ENCODE results near the gene RCOR1. TPM values are rescaled to one million over a fixed set of nuclear protein-coding genes. Genes with fewer than 3 reads are reported as not detected.
"Not testable (repeated sequence)": the region's sequence is repeated elsewhere in the genome, so short reads cannot be mapped to it uniquely, and the experiment has no call there.

RCOR1 gene
- total and polyA plus RNA-seq, 7 experiments from 2014 or later, result 0.63 to 34.4 (median 19.6) TPM

GRCh38 chr14:102571478-102572042 is 20.9 kb upstream of the RCOR1 start:
- no peak overlapping the region for H3K4me3 Mint-ChIP-seq
- no peaks in the 10 kb centered on the region for H3K36me3 ChIP-seq (ENCODE audit: control insufficient read depth in 2 of 3, insufficient read depth in 3 of 3, low read length in 3 of 3)

DNA sequence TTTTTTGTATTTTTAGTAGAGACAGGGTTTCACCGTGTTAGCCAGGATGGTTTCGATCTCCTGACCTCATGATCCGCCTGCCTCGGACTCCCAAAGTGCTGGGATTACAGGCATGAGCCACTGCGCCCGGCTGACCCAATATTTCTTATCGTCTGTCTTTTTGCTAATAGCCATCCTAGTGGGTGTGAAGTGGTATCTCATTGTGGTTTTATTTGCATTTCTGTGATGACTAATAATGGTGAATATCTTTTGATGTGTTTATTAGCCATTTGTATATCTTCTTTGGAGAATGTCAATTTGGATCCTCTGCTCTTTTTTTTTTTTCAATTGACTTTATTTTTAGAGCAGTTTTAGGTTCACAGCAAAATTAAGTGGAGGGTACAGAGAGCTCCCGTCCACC is 19.3 kb upstream of the RCOR1 start:
- H3K36me3 Mint-ChIP-seq; H3K36me3 ChIP-seq (ENCODE audit: control insufficient read depth in 2 of 3, insufficient read depth in 3 of 3, low read length in 3 of 3); H3K4me1 ChIP-seq (ENCODE audit: control insufficient read depth in 2 of 2, insufficient read depth in 2 of 2, low read length in 2 of 2); POLR2A ChIA-PET; H3K27me3 ChIP-seq (ENCODE audit: control insufficient read depth in 2 of 2, insufficient read depth in 2 of 2, low read length in 2 of 2); H3K4me3 ChIP-seq (ENCODE audit: low read length); H3K9me3 ChIP-seq (ENCODE audit: control insufficient read depth in 2 of 3, low read length in 3 of 3); H3K27me3 Mint-ChIP-seq; H3K9me3 Mint-ChIP-seq; ATAC-seq; intact Hi-C loops (cut with micrococcal nuclease); H3K27ac ChIP-seq (ENCODE audit: low read depth, low read length); DNase-seq; CTCF ChIA-PET; H3K27ac Mint-ChIP-seq: not testable (repeated sequence)
- Mint-ChIP-seq H3K4me1 (peaks cover 8 to 18% (median 13%) of the 10 kb centered on the region in 7 donors), H3K4me3 (peak overlapping the region in 3 of 10 donors; percentile 17 to 41 (median 33))

More at GRCh38 chr14:102571478-102572042, 20.9 kb upstream of the RCOR1 start:
- H3K4me1 ChIP-seq (ENCODE audit: control insufficient read depth in 2 of 2, insufficient read depth in 2 of 2, low read length in 2 of 2), result peaks cover 0 to 14% of the 10 kb centered on the region in 2 donors
- Mint-ChIP-seq H3K36me3 (no peaks in the 10 kb centered on the region), H3K27ac (peak overlapping the region in 1 of 9 donors; percentile 64), H3K4me1 (peaks cover 11 to 26% (median 20%) of the 10 kb centered on the region in 7 donors), H3K9me3 (no peaks in the 10 kb centered on the region), H3K27me3 (peaks cover 0 to 4% (median 0%) of the 10 kb centered on the region in 5 donors)
- H3K4me3 ChIP-seq (ENCODE audit: low read length), result no peak overlapping the region
- POLR2A ChIA-PET, result no interaction called here
- intact Hi-C loops (cut with micrococcal nuclease), result no loop called here
- H3K27me3 ChIP-seq (ENCODE audit: control insufficient read depth in 2 of 2, insufficient read depth in 2 of 2, low read length in 2 of 2), result no peaks in the 10 kb centered on the region
- DNase-seq (no peak), ATAC-seq (no peak)
- H3K9me3 ChIP-seq (ENCODE audit: control insufficient read depth in 2 of 3, low read length in 3 of 3), result no peaks in the 10 kb centered on the region
- H3K27ac ChIP-seq (ENCODE audit: low read depth, low read length), result no peak overlapping the region
- CTCF ChIA-PET, result interaction anchor here (0.7 kb wide), 1 partner anchor 211 kb away, joined by 3 read pairs; no protein-coding TSS in a partner anchor

GRCh38 chr14:102573591-102574046 is 18.8 kb upstream of the RCOR1 start:
- Histone ChIP-seq H3K4me1 (ENCODE audit: control insufficient read depth in 2 of 2, insufficient read depth in 2 of 2, low read length in 2 of 2) (peaks cover 0 to 2% of the 10 kb centered on the region in 2 donors), H3K9me3 (ENCODE audit: control insufficient read depth in 2 of 3, low read length in 3 of 3) (no peaks in the 10 kb centered on the region), H3K27ac (ENCODE audit: low read depth, low read length) (no peak overlapping the region), H3K36me3 (ENCODE audit: control insufficient read depth in 2 of 3, insufficient read depth in 3 of 3, low read length in 3 of 3) (no peaks in the 10 kb centered on the region), H3K4me3 (ENCODE audit: low read length) (no peak overlapping the region), H3K27me3 (ENCODE audit: control insufficient read depth in 2 of 2, insufficient read depth in 2 of 2, low read length in 2 of 2) (no peaks in the 10 kb centered on the region)
- DNase-seq (peak in 1 of 9 donors; percentile 15), ATAC-seq (no peak)
- peaks cover 3 to 13% (median 9%) of the 10 kb centered on the region in 7 donors for H3K4me1 Mint-ChIP-seq
- no peak overlapping the region for H3K27ac Mint-ChIP-seq
- peaks cover 0 to 5% (median 0%) of the 10 kb centered on the region in 5 donors for H3K27me3 Mint-ChIP-seq
- ChIA-PET CTCF (no interaction called here), POLR2A (no interaction called here)
- intact Hi-C loops (cut with micrococcal nuclease), result no loop called here
- peak overlapping the region in 3 of 10 donors; percentile 17 to 41 (median 33) for H3K4me3 Mint-ChIP-seq
- no peaks in the 10 kb centered on the region for H3K9me3 Mint-ChIP-seq
- H3K36me3 Mint-ChIP-seq, result no peaks in the 10 kb centered on the region

DNA sequence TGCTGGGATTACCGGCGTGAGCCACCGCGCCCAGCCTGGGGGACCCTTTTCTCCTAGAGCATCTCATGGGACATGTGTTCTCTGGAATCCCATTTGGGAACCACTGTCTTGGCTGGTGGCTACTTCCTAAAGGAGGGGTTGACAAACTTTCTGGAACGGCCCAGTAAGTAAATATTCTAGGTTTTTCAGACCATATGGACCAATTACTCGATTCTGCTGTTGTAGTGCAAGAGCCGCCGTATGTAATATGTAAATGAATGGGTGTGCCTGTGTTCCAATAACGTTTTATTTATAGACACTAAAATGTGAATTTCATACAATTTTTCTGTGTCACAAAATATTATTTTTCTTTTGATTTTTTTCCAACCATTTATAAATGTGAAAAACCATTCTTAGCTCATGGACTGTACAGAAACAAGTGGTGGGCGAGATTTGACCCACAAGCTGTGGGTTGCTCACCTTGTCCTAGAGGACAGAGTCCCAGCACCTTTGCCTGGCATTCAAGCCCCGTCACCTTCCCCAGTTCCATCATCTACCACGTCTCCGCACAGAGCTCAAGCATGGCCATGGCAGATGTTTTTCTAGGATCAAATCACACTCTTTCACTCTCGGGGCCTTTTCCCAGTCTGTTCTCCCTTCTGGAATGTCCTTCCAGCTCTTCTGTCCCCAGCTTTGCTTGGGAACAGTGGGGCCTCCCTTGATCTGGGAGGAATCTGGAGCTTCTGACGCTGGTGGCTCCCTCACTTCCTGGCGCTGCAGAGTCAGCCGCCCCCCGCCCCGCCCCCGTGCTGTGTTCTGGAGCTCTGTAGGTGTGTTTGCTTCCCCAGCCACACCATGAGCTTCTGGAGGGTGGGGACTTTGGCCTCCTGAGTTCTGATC is 17.9 kb upstream of the RCOR1 start:
- peaks cover 0 to 6% (median 0%) of the 10 kb centered on the region in 5 donors for H3K27me3 Mint-ChIP-seq

DNA sequence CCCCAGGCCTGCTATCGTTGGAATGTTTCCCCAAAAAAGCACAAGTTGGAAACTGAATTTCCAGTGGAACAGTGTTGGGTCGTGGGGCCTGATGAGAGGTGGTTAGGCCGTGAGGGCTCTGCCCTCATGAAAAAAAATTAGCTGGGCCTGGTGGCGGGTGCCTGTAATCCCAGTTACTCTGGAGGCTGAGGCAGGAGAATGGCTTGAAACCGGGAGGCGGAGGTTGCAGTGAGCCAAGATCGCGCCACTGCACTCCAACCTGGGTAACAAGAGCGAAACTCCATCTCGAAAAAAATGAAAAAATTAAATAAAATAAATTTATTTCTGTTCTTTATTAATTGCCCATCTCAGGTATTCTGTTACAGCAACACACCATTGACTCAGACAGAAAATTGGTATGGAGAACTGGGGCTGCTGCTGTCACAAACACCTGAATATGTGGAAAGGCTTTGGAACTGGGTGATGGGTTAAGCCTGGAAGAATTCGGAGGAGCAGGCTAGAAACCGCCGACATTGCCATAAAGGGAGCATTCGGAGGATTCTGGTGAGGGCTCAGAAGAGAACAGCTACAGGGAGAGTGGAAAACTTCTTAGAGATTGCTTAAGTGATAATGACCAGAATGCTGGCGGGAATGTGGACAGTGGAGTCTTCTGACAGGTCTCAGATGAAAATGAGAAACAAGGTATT is 17.1 kb upstream of the RCOR1 start:
- POLR2A ChIA-PET, result no interaction called here
- H3K4me3 Mint-ChIP-seq, result no peak overlapping the region
- no peak for ATAC-seq

More for the DNA sequence above, 17.9 kb upstream of the RCOR1 start:
- DNase-seq (no peak), ATAC-seq (no peak)
- ChIA-PET POLR2A (no interaction called here), CTCF (no interaction called here)
- H3K36me3 ChIP-seq (ENCODE audit: control insufficient read depth in 2 of 3, insufficient read depth in 3 of 3, low read length in 3 of 3), result no peaks in the 10 kb centered on the region
- Mint-ChIP-seq H3K4me1 (peaks cover 0 to 11% (median 5%) of the 10 kb centered on the region in 7 donors), H3K27ac (peak overlapping the region in 1 of 9 donors; percentile 73), H3K9me3 (no peaks in the 10 kb centered on the region), H3K36me3 (no peaks in the 10 kb centered on the region), H3K4me3 (no peak overlapping the region)
- no peak overlapping the region for H3K27ac ChIP-seq (ENCODE audit: low read depth, low read length)
- H3K27me3 ChIP-seq (ENCODE audit: control insufficient read depth in 2 of 2, insufficient read depth in 2 of 2, low read length in 2 of 2), result no peaks in the 10 kb centered on the region
- intact Hi-C loops (cut with micrococcal nuclease), result no loop called here
- no peaks in the 10 kb centered on the region for H3K9me3 ChIP-seq (ENCODE audit: control insufficient read depth in 2 of 3, low read length in 3 of 3)
- H3K4me1 ChIP-seq (ENCODE audit: control insufficient read depth in 2 of 2, insufficient read depth in 2 of 2, low read length in 2 of 2), result no peaks in the 10 kb centered on the region
- no peak overlapping the region for H3K4me3 ChIP-seq (ENCODE audit: low read length)

DNA sequence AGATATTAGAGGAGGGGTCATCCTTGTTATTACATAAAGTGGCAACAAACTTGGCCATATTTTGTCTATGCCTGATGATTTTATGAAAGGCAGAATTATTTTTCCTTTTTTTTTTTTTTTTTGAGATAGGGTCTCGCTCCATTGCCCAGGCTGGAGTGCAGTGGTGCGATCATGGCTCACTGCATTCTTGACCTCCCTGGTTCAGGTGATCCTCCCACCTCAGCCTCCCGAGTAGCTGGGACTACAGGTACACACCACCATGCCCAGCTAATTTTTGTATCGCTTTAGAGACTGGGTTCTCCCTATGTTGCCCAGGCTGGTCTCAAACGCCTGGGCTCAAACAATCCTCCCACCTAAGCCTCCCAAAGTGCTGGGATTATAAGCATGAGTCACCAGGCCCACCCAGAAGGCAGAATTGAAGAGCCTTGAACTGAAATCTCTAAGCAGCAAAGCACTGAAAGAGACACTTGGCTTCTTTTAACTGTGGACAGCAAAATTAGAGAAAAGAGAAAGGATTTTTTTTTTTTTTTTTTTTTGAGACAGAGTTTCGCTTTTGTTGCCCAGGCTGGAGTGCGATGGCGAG is 16.5 kb upstream of the RCOR1 start:
- H3K27me3 ChIP-seq (ENCODE audit: control insufficient read depth in 2 of 2, insufficient read depth in 2 of 2, low read length in 2 of 2); H3K27ac ChIP-seq (ENCODE audit: low read depth, low read length); H3K9me3 ChIP-seq (ENCODE audit: control insufficient read depth in 2 of 3, low read length in 3 of 3); H3K9me3 Mint-ChIP-seq; H3K4me3 ChIP-seq (ENCODE audit: low read length); H3K36me3 ChIP-seq (ENCODE audit: control insufficient read depth in 2 of 3, insufficient read depth in 3 of 3, low read length in 3 of 3); ATAC-seq; POLR2A ChIA-PET; H3K36me3 Mint-ChIP-seq; intact Hi-C loops (cut with micrococcal nuclease); CTCF ChIA-PET; H3K4me1 ChIP-seq (ENCODE audit: control insufficient read depth in 2 of 2, insufficient read depth in 2 of 2, low read length in 2 of 2); H3K27me3 Mint-ChIP-seq; H3K4me3 Mint-ChIP-seq; DNase-seq: not testable (repeated sequence)
- peak overlapping the region in 1 of 9 donors; percentile 54 for H3K27ac Mint-ChIP-seq
- H3K4me1 Mint-ChIP-seq, result peaks cover 0 to 11% (median 5%) of the 10 kb centered on the region in 7 donors

More for the DNA sequence above, 17.1 kb upstream of the RCOR1 start:
- intact Hi-C loops (cut with micrococcal nuclease), result no loop called here
- Histone ChIP-seq H3K27ac (ENCODE audit: low read depth, low read length) (no peak overlapping the region), H3K4me3 (ENCODE audit: low read length) (no peak overlapping the region), H3K4me1 (ENCODE audit: control insufficient read depth in 2 of 2, insufficient read depth in 2 of 2, low read length in 2 of 2) (no peaks in the 10 kb centered on the region), H3K27me3 (ENCODE audit: control insufficient read depth in 2 of 2, insufficient read depth in 2 of 2, low read length in 2 of 2) (no peaks in the 10 kb centered on the region), H3K9me3 (ENCODE audit: control insufficient read depth in 2 of 3, low read length in 3 of 3) (no peaks in the 10 kb centered on the region), H3K36me3 (ENCODE audit: control insufficient read depth in 2 of 3, insufficient read depth in 3 of 3, low read length in 3 of 3) (no peaks in the 10 kb centered on the region)
- DNase-seq, result no peak
- CTCF ChIA-PET, result no interaction called here
- no peaks in the 10 kb centered on the region for H3K9me3 Mint-ChIP-seq
- no peaks in the 10 kb centered on the region for H3K36me3 Mint-ChIP-seq
- H3K27ac Mint-ChIP-seq, result peak overlapping the region in 1 of 9 donors; percentile 54
- peaks cover 0 to 6% (median 0%) of the 10 kb centered on the region in 5 donors for H3K27me3 Mint-ChIP-seq
- peaks cover 0 to 11% (median 5%) of the 10 kb centered on the region in 7 donors for H3K4me1 Mint-ChIP-seq

All from naive thymus-derived CD4-positive, alpha-beta T cell (primary cell).